Body of pancreas (tissue), 4 donors: Measurements from ENCODE around the gene SLC6A7.

ENCODE experiments used
- POLR2A ChIP-seq, 3 donors: fragments of 450-650 bp; IDR thresholded peaks; one replicate each; pipeline ENCODE4 v1.6.1; 2016; ENCODE audit warnings: antibody characterized with exemption in 3 of 3, mild to moderate bottlenecking in 2 of 3
- TF ChIP-seq, protein P1 (sequence below), 7 experiments: fragments of 450-650 bp in 4 of 7; fragments of 200-600 bp in 3 of 7; sonication (generic) in 3 of 7; IDR thresholded peaks; one replicate each; pipeline ENCODE4 v1.5.1; 2016 to 2019; ENCODE audit warnings: antibody characterized with exemption in 7 of 7

DNA sequence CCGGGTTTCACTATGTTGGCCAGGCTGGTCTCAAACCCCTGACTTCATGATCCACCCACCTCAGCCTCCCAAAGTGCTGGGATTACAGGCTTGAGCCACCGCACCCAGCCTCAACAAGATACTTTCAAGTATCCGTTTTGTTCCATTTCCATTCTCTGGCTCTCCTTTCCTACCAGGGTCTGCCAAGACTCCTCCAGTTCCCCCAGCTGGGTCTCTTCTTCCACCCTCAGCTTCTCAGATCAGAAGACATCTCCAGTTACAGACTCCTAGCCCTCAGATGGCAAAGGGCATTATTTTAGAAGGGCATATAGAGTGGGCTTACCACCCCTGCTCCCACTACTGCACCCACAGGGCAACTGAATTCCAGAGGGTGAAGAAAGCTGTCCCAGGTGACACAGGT, 32.7 kb upstream of the SLC6A7 start:
- TF ChIP-seq POLR2A (IDR thresholded peaks at IDR 0.05) = no peak
- TF ChIP-seq, protein P1, sequence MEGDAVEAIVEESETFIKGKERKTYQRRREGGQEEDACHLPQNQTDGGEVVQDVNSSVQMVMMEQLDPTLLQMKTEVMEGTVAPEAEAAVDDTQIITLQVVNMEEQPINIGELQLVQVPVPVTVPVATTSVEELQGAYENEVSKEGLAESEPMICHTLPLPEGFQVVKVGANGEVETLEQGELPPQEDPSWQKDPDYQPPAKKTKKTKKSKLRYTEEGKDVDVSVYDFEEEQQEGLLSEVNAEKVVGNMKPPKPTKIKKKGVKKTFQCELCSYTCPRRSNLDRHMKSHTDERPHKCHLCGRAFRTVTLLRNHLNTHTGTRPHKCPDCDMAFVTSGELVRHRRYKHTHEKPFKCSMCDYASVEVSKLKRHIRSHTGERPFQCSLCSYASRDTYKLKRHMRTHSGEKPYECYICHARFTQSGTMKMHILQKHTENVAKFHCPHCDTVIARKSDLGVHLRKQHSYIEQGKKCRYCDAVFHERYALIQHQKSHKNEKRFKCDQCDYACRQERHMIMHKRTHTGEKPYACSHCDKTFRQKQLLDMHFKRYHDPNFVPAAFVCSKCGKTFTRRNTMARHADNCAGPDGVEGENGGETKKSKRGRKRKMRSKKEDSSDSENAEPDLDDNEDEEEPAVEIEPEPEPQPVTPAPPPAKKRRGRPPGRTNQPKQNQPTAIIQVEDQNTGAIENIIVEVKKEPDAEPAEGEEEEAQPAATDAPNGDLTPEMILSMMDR (IDR thresholded peaks at IDR 0.05) = no peak
